Type B pancreatic cell (in vitro differentiated cells): ENCODE measurements around the gene COL5A3. TPM values are rescaled to one million over a fixed set of nuclear protein-coding genes. Genes with fewer than 3 reads are reported as not detected.

Experiments
- DNase-seq: peaks from one replicate; pipeline ENCODE4 v3.0.0; 2021; ENCODE audit warnings: mixed read lengths; ENCODE audit not compliant: unreplicated experiment; ENCODE audit errors: extremely low spot score
- H3K27ac Mint-ChIP-seq: 2 replicates; pipeline ENCODE4 v1.8.0; 2021; ENCODE audit warnings: mild to moderate bottlenecking, mixed read lengths
- H3K27me3 Mint-ChIP-seq: 2 replicates; pipeline ENCODE4 v1.8.0; 2021; ENCODE audit warnings: mixed read lengths
- H3K36me3 Mint-ChIP-seq: 2 replicates; pipeline ENCODE4 v1.8.0; 2021; ENCODE audit warnings: mixed read lengths
- H3K4me1 Mint-ChIP-seq: one replicate; pipeline ENCODE4 v1.8.0; 2021; ENCODE audit warnings: mixed read lengths; ENCODE audit not compliant: unreplicated experiment
- H3K4me3 Mint-ChIP-seq: 2 replicates; pipeline ENCODE4 v1.8.0; 2021; ENCODE audit warnings: mild to moderate bottlenecking, mixed read lengths
- H3K9me3 Mint-ChIP-seq: 2 replicates; pipeline ENCODE4 v1.8.0; 2021; ENCODE audit warnings: mixed read lengths
- CTCF ChIP-seq: fragments of 200-600 bp; sonication (generic); conservative IDR thresholded peaks from 2 replicates; pipeline ENCODE4 v1.5.0; 2021; ENCODE audit warnings: antibody characterized with exemption, mild to moderate bottlenecking
- total RNA-seq: library from RNA; stranded (reverse); gene quantifications from 2 replicates; pipeline ENCODE4 v1.2.1, GENCODE V29; 2021; ENCODE audit warnings: low replicate concordance

COL5A3 gene
- total RNA-seq, 1 donor from 2014 or later = 6.2 TPM

GRCh38 chr19:9943744-9944143 lies 66.6 kb downstream of the COL5A3 start:
- Mint-ChIP-seq H3K4me3 (no peak overlapping the region), H3K4me1 (peaks cover 6% of the 10 kb centered on the region), H3K36me3 (no peaks in the 10 kb centered on the region), H3K27me3 (peaks cover 23% of the 10 kb centered on the region), H3K27ac (no peak overlapping the region), H3K9me3 (peaks cover 4% of the 10 kb centered on the region)
- no peak for DNase-seq
- TF ChIP-seq CTCF = no peak

DNA sequence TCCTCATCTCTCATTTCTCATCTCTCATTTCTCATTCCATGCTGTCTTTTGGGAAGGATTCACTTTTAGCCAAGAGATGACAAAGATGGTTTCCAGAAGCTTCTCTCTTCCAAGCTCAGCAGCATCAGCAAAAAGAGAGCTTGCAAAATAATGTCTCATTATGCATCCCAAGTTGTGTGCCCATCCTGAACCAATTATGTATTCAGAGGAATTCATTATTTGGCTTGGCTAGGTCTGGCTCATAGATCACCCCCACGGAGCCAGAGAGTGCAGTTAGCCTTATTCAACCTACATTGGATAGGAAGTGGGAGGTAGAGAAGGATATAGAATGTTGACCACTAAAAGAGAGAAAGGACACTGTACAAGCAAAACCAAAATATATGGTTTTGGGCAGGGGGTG lies 68.6 kb downstream of the COL5A3 start:
- Mint-ChIP-seq H3K9me3 (peaks cover 4% of the 10 kb centered on the region), H3K27ac (no peak overlapping the region), H3K4me3 (no peak overlapping the region), H3K27me3 (peaks cover 25% of the 10 kb centered on the region), H3K4me1 (peaks cover 11% of the 10 kb centered on the region), H3K36me3 (no peaks in the 10 kb centered on the region)
- no peak for DNase-seq
- no peak for TF ChIP-seq CTCF

- Mint-ChIP-seq H3K27ac (no peak overlapping the region), H3K9me3 (peaks cover 4% of the 10 kb centered on the region), H3K4me3 (no peak overlapping the region), H3K36me3 (no peaks in the 10 kb centered on the region), H3K27me3 (peaks cover 25% of the 10 kb centered on the region), H3K4me1 (peaks cover 12% of the 10 kb centered on the region)
- DNase-seq = no peak
- TF ChIP-seq CTCF = no peak
Observed at GRCh38 chr19:9941231-9941630, 69.1 kb downstream of the COL5A3 start.

- no peak for DNase-seq
- Mint-ChIP-seq H3K36me3 (no peaks in the 10 kb centered on the region), H3K4me3 (no peak overlapping the region), H3K27ac (no peak overlapping the region), H3K27me3 (peaks cover 26% of the 10 kb centered on the region), H3K9me3 (peaks cover 4% of the 10 kb centered on the region), H3K4me1 (peaks cover 12% of the 10 kb centered on the region)
- no peak for TF ChIP-seq CTCF
Observed at GRCh38 chr19:9940778-9941177, 69.5 kb downstream of the COL5A3 start.

DNA sequence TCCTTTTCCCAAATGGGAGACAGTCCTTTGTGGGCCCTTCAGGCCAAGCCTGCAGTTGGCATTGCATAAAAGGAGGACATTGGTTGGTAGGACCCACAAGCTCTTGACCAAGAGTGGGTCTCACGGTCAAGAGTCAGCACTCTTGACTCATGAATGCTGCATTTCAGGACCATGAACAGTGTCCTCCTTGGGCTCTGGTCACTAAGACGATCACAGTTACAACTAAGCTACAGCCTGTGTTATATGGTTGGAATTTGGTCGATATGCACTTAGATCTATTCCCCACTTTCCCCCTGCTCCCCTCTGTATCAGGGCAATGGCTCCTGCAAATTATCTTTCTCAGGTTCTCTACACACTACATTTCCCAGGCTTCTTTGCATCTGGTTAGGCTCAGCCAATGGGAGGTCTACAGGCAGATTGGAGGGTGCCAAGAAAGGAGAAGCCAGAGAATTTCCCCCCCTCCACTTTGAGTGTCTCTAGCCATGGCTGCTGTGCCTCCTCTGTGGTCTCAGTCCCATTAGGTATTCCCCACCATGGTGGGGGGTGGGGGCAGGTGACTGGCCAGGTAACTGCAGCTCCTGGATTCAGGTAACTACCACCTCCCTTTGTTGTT lies 70.9 kb downstream of the COL5A3 start:
- no peak for DNase-seq
- TF ChIP-seq CTCF = no peak
- Mint-ChIP-seq H3K4me1 (peaks cover 20% of the 10 kb centered on the region), H3K27me3 (peaks cover 36% of the 10 kb centered on the region), H3K9me3 (peaks cover 4% of the 10 kb centered on the region), H3K4me3 (peak overlapping the region; percentile 56), H3K36me3 (no peaks in the 10 kb centered on the region), H3K27ac (no peak overlapping the region)
